Measurements from ENCODE around the gene GNA15.

GRCh38 chr19:3201911-3202310 lies 66.1 kb downstream of the GNA15 start:
- no peak for TF ChIP-seq CTCF (IDR thresholded peaks at IDR 0.05; ENCODE audit: low read depth, low read length)
- TF ChIP-seq EZH2phosphoT487 (IDR thresholded peaks at IDR 0.05; ENCODE audit: low read depth), result no peak

All from OCI-LY3 (cell line).